ENCODE results near the gene OSM.

GRCh38 chr22:30307041-30307574, 40.5 kb upstream of the OSM start:
- TF ChIP-seq CTCF (IDR thresholded peaks at IDR 0.05): no peak
- no peak for TF ChIP-seq JUND (IDR thresholded peaks at IDR 0.05)
- no peak for TF ChIP-seq GABPA (IDR thresholded peaks at IDR 0.05; ENCODE audit: low read depth)
- no peak for TF ChIP-seq MXI1 (IDR thresholded peaks at IDR 0.05; ENCODE audit: low read depth, low read length)
- no peak for TF ChIP-seq ZBTB33 (IDR thresholded peaks at IDR 0.05; ENCODE audit: borderline replicate concordance, low read depth)
- TF ChIP-seq REST (IDR thresholded peaks at IDR 0.05; ENCODE audit: low read depth, low read length): no peak
- no peak for TF ChIP-seq RCOR1 (IDR thresholded peaks at IDR 0.05; ENCODE audit: low read length)
- no peak for TF ChIP-seq SIN3A (IDR thresholded peaks at IDR 0.05; ENCODE audit: borderline replicate concordance, low read depth, low read length)
- no peak for TF ChIP-seq POLR2AphosphoS5 (IDR thresholded peaks at IDR 0.05; ENCODE audit: low read depth, low read length)
- no peak for TF ChIP-seq TAF1 (IDR thresholded peaks at IDR 0.05; ENCODE audit: borderline replicate concordance, low read depth, low read length)

All from SK-N-SH (cell line).